Bronchial epithelial cell (primary cell): ENCODE measurements around the gene AHI1. TPM values are rescaled to one million over a fixed set of nuclear protein-coding genes. Genes with fewer than 3 reads are reported as not detected.

Source experiments
- DNase-seq: peaks from one replicate; pipeline ENCODE4 v3.0.0-alpha.2; 2010; ENCODE audit warnings: low read depth
- FAIRE-seq: peaks from 2 replicates; lab custom pipeline; 2011; peaks lifted over from hg19 to GRCh38; lab: Jason Lieb, UNC
- H3K27me3 ChIP-seq: 2 replicates; pipeline ENCODE4 v1.5.1; 2011; ENCODE audit warnings: low read length; ENCODE audit not compliant: control insufficient read depth, insufficient read depth
- H3K36me3 ChIP-seq: 2 replicates; pipeline ENCODE4 v1.5.1; 2011; ENCODE audit warnings: low read length; ENCODE audit not compliant: control insufficient read depth, insufficient read depth
- H3K4me3 ChIP-seq: 2 replicates; pipeline ENCODE4 v1.5.1; 2011; ENCODE audit warnings: mild to moderate bottlenecking, low read depth, low read length, control low read depth
- total RNA-seq: library from RNA; depleted of rRNA; stranded (reverse); fragments of >200 nt; gene quantifications from 2 replicates; pipeline ENCODE4 v1.2.1, GENCODE V29; 2014
- TF ChIP-seq, protein P1 (sequence below): IDR thresholded peaks from 2 replicates; pipeline ENCODE4 v1.5.1; 2011; ENCODE audit warnings: mild to moderate bottlenecking, moderate library complexity, low read length, control low read depth, inconsistent platforms; ENCODE audit not compliant: insufficient read depth, severe bottlenecking

AHI1 gene
- total RNA-seq, 1 donor from 2014 or later = 5.5 TPM

DNA sequence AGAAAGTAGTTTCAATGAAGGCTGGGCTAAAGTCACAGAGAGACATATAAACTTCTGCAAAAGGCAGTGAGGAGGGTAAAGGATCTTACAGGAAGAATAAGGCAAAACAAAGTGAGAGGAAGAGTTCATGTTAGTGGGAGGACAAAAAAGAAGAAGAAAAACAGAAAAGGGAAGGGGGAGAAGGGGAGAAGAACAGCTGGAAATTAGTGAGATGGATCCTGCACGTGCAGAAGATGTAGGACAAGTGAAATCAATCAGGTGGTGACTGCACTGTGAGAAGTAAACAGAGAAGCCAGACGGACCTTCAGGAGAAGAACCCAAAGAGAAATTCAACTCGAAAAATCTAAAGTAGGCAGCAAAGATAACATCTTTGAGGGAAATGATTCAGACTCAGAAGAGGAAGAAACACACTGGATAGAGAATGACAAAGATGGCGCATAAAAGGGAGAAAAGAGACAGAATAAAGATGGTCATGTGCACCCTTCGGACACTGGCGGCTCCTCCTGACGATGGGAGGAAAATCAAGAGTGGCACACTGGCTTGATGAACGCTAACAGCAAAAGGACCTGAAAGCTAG lies 210.5 kb downstream of the AHI1 start:
- FAIRE-seq (no peak), DNase-seq (no peak)
- Histone ChIP-seq H3K27me3 (no peaks in the 10 kb centered on the region), H3K4me3 (no peak overlapping the region), H3K36me3 (no peaks in the 10 kb centered on the region)
- TF ChIP-seq, protein P1, sequence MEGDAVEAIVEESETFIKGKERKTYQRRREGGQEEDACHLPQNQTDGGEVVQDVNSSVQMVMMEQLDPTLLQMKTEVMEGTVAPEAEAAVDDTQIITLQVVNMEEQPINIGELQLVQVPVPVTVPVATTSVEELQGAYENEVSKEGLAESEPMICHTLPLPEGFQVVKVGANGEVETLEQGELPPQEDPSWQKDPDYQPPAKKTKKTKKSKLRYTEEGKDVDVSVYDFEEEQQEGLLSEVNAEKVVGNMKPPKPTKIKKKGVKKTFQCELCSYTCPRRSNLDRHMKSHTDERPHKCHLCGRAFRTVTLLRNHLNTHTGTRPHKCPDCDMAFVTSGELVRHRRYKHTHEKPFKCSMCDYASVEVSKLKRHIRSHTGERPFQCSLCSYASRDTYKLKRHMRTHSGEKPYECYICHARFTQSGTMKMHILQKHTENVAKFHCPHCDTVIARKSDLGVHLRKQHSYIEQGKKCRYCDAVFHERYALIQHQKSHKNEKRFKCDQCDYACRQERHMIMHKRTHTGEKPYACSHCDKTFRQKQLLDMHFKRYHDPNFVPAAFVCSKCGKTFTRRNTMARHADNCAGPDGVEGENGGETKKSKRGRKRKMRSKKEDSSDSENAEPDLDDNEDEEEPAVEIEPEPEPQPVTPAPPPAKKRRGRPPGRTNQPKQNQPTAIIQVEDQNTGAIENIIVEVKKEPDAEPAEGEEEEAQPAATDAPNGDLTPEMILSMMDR = no peak

DNA sequence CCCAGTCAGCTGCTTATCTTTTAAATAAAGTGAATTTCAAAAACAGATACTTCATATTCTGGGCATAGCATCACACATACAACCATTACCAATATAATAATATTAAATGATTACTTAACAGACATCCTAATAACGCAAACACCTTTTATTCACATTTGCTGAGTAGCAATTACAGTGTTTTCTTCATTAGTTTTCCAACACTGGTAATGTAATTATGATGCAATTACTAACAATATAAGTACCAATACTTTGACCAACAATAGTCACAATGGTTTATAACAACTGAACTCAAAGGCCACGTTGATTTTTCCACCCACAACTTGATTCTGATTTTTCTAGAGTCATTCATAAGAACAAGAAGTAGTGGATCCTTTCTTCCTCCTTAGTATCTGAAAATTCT lies 212.4 kb downstream of the AHI1 start:
- FAIRE-seq = no peak
- TF ChIP-seq, protein P1 = no peak
- no peak for DNase-seq
- Histone ChIP-seq H3K4me3 (no peak overlapping the region), H3K36me3 (no peaks in the 10 kb centered on the region), H3K27me3 (no peaks in the 10 kb centered on the region)

DNA sequence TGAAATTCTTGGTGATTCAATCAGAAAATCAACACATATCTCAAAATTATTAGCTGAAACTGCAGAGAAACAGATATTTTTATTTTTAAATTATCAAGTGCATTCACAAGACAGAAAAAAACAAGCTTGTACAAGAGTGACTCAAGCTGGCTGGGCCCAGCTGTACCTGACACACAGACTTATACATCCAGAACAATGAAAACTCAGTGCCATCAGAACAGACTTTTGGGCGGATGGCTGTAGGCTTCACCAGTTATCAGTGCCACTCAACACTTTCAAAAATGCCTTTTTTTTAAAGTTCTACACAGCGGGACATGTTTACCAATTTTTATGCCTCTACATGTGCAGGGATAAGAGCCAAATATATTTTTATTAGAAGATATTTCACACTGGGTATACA lies 213.6 kb downstream of the AHI1 start:
- DNase-seq = no peak
- Histone ChIP-seq H3K4me3 (no peak overlapping the region), H3K36me3 (no peaks in the 10 kb centered on the region), H3K27me3 (no peaks in the 10 kb centered on the region)
- FAIRE-seq = no peak
- TF ChIP-seq, protein P1 = no peak

DNA sequence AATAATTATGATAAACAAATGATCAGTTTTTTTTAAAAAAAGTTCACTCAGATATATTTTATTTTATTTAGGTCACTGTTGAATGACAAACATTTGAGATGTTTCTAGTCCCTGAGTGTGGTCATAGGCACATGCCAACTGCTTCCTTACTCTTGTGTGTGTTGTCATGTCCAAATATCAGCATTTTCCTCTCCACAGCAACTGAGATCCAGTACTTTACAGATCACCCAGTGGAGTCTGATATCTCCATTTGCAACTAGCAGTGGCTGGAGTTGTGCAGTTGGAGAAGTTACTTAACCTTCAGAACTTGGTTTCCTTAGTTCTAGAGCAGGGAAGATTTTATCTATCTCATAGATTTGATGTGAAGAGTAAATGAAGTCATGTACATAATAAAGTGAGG lies 215.1 kb downstream of the AHI1 start:
- DNase-seq (no peak), FAIRE-seq (no peak)
- Histone ChIP-seq H3K4me3 (no peak overlapping the region), H3K27me3 (no peaks in the 10 kb centered on the region), H3K36me3 (no peaks in the 10 kb centered on the region)
- TF ChIP-seq, protein P1 = no peak

DNA sequence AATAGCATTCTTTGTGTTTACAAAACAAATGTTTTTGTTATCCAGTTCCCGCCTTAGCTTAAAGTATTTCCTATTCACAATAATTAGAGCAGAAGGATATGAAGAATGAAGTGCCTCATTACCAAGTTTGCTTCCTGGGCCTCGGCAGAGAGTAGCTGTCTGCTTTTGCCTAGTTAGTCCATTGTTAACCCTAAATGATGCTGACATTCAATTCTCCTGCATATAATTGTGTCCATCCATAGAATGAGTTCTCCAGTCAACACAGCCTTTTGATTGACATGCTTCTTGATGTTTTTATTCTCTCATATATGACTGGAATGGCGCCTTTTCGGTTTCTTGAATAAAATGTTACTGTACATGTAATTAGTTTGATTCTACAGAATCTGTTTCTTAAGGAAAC lies 215.6 kb downstream of the AHI1 start:
- DNase-seq = no peak
- FAIRE-seq = no peak
- H3K4me3 ChIP-seq = no peak overlapping the region
- TF ChIP-seq, protein P1 = no peak
- no peaks in the 10 kb centered on the region for H3K36me3 ChIP-seq
- no peaks in the 10 kb centered on the region for H3K27me3 ChIP-seq

DNA sequence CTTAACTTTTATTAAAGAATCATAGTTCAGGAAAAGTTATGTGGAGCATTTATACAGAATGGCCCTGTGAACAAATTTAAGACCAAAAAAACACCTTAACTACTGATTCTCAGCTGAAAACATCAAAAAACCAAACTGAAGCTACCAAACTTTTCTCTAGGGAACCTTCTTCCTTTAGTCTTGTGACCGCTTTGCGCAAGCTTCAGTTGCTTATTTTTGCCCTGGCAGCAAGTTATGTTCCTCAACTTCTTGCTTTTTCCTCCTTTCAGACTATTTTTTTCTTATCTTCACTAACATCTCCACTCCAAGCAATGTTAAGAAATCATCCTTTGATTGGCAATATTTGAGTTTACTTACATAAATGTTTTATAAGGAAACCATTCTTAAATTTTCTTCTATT lies 216.3 kb downstream of the AHI1 start:
- Histone ChIP-seq H3K27me3 (no peaks in the 10 kb centered on the region), H3K36me3 (no peaks in the 10 kb centered on the region), H3K4me3 (no peak overlapping the region)
- FAIRE-seq (no peak), DNase-seq (no peak)
- TF ChIP-seq, protein P1 = no peak
